Skin epidermis (tissue), 12 donors: ENCODE measurements around the gene ISG15.
"Not testable (repeated sequence)": the region's sequence is repeated elsewhere in the genome, so short reads cannot be mapped to it uniquely, and the experiment has no call there.

Source experiments
- H3K27ac ChIP-seq, 21 experiments: fragments of 200-600 bp; sonication (generic) in 11 of 21; one replicate each; pipeline ENCODE4 v1.5.0; 2020; ENCODE audit warnings: mild to moderate bottlenecking in 3 of 21, inconsistent platforms in 2 of 21, moderate library complexity in 2 of 21
- H3K4me3 ChIP-seq, 7 experiments: fragments of 200-600 bp; sonication (generic) in 2 of 7; one replicate each; pipeline ENCODE4 v1.5.0; 2020; ENCODE audit warnings: inconsistent platforms in 2 of 7, mild to moderate bottlenecking in 2 of 7, moderate library complexity in 1 of 7

Gene ISG15

GRCh38 chr1:1004780-1005697 is 8.3 kb upstream of the ISG15 start:
- Histone ChIP-seq H3K27ac (no peak overlapping the region), H3K4me3 (no peak overlapping the region)

GRCh38 chr1:1005774-1006304 is 7.5 kb upstream of the ISG15 start:
- H3K27ac ChIP-seq: no peak overlapping the region
- no peak overlapping the region for H3K4me3 ChIP-seq

GRCh38 chr1:1006305-1007159 is 6.8 kb upstream of the ISG15 start:
- Histone ChIP-seq H3K27ac (no peak overlapping the region), H3K4me3 (no peak overlapping the region)

- H3K4me3 ChIP-seq, H3K27ac ChIP-seq: not testable (repeated sequence)
Measured at GRCh38 chr1:1010131-1010530, 3.2 kb upstream of the ISG15 start.

GRCh38 chr1:1011396-1011949 is 1.8 kb upstream of the ISG15 start:
- no peak overlapping the region for H3K27ac ChIP-seq
- H3K4me3 ChIP-seq: no peak overlapping the region

GRCh38 chr1:1012736-1013104 is 577 bp upstream of the ISG15 start:
- Histone ChIP-seq H3K4me3 (peak overlapping the region; percentile 35 to 58 (median 42)), H3K27ac (peak overlapping the region in 19 of 21 experiments; percentile 20 to 94 (median 83))

GRCh38 chr1:1013922-1014648 is 788 bp downstream of the ISG15 start:
- Histone ChIP-seq H3K4me3 (peak overlapping the region; percentile 35 to 58 (median 42)), H3K27ac (peak overlapping the region in 20 of 21 experiments; percentile 20 to 94 (median 82))

- H3K4me3 ChIP-seq: peak overlapping the region in 1 of 7 experiments; percentile 55
- H3K27ac ChIP-seq: peak overlapping the region in 9 of 21 experiments; percentile 11 to 94 (median 82)
Measured at GRCh38 chr1:1014799-1015681, 1.7 kb downstream of the ISG15 start.

GRCh38 chr1:1017397-1018320 is 4.4 kb downstream of the ISG15 start:
- H3K4me3 ChIP-seq, H3K27ac ChIP-seq: not testable (repeated sequence)

- not testable (repeated sequence) for H3K27ac ChIP-seq, H3K4me3 ChIP-seq
Measured at GRCh38 chr1:1018321-1018685, 5.0 kb downstream of the ISG15 start.

- Histone ChIP-seq H3K4me3 (peak overlapping the region; percentile 52 to 82 (median 77)), H3K27ac (peak overlapping the region; percentile 38 to 95 (median 83))
Measured at GRCh38 chr1:1019122-1019999, 6.1 kb downstream of the ISG15 start.

- Histone ChIP-seq H3K4me3 (peak within 1 kb of the TSS; percentile 52 to 82 (median 77)), H3K27ac (peak within 1 kb of the TSS; percentile 38 to 95 (median 83))
Measured at GRCh38 chr1:1020000-1020404, 6.7 kb downstream of the ISG15 start, which contains the start of gene AGRN. TSS of gene AGRN (plus strand) at chr1:1020120. CDS start at chr1:1020173, 53 bp downstream.

GRCh38 chr1:1020415-1021009 is 7.2 kb downstream of the ISG15 start:
- H3K4me3 ChIP-seq: peak overlapping the region; percentile 52 to 82 (median 77)
- peak overlapping the region; percentile 17 to 95 (median 79) for H3K27ac ChIP-seq

- Histone ChIP-seq H3K4me3 (peak overlapping the region; percentile 52 to 82 (median 77)), H3K27ac (peak overlapping the region in 14 of 21 experiments; percentile 3 to 95 (median 81))
Measured at GRCh38 chr1:1021010-1021919, 8.0 kb downstream of the ISG15 start.

GRCh38 chr1:1021920-1022259 is 8.6 kb downstream of the ISG15 start:
- Histone ChIP-seq H3K4me3 (peak overlapping the region in 2 of 7 experiments; percentile 72 to 79), H3K27ac (peak overlapping the region in 3 of 21 experiments; percentile 7 to 87 (median 84))
